WTC11 (cell line): ENCODE results near the gene SYNC.

Source experiments
- CTCF ChIP-seq: fragments of 200-600 bp; IDR thresholded peaks from 2 replicates; pipeline ENCODE4 v1.8.0; 2022; ENCODE audit warnings: antibody characterized with exemption
- ELF4 ChIP-seq: sonication (generic); formaldehyde crosslinking; IDR thresholded peaks from 2 replicates; pipeline ENCODE4 v1.8.1; 2022; ENCODE audit warnings: low read depth, mild to moderate bottlenecking, moderate library complexity, missing genetic modification reagents
- TEAD4 ChIP-seq: sonication (generic); formaldehyde crosslinking; IDR thresholded peaks from 2 replicates; pipeline ENCODE4 v1.8.0; 2022; ENCODE audit warnings: mild to moderate bottlenecking, missing genetic modification reagents
- TF ChIP-seq, protein P1 (sequence below): sonication (generic); formaldehyde crosslinking; IDR thresholded peaks from 2 replicates; pipeline ENCODE4 v1.8.1; 2022; ENCODE audit warnings: low read depth, missing genetic modification reagents, borderline replicate concordance

GRCh38 chr1:32724678-32725614, 22.4 kb upstream of the SYNC start:
- TF ChIP-seq CTCF, result no peak
- TF ChIP-seq TEAD4, result no peak
- TF ChIP-seq ELF4, result no peak
- TF ChIP-seq, protein P1, sequence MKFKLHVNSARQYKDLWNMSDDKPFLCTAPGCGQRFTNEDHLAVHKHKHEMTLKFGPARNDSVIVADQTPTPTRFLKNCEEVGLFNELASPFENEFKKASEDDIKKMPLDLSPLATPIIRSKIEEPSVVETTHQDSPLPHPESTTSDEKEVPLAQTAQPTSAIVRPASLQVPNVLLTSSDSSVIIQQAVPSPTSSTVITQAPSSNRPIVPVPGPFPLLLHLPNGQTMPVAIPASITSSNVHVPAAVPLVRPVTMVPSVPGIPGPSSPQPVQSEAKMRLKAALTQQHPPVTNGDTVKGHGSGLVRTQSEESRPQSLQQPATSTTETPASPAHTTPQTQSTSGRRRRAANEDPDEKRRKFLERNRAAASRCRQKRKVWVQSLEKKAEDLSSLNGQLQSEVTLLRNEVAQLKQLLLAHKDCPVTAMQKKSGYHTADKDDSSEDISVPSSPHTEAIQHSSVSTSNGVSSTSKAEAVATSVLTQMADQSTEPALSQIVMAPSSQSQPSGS, result no peak
